HG03139 (cell line): ENCODE results near the gene NNMT.

Source experiments
- ATAC-seq: cut with Tn5 transposase; IDR thresholded peaks from one replicate; pipeline ENCODE4 v1.9.1; 2021; ENCODE audit not compliant: unreplicated experiment

Gene NNMT

GRCh38 chr11:114262681-114263512 lies 33.3 kb upstream of the NNMT start:
- no peak for ATAC-seq

DNA sequence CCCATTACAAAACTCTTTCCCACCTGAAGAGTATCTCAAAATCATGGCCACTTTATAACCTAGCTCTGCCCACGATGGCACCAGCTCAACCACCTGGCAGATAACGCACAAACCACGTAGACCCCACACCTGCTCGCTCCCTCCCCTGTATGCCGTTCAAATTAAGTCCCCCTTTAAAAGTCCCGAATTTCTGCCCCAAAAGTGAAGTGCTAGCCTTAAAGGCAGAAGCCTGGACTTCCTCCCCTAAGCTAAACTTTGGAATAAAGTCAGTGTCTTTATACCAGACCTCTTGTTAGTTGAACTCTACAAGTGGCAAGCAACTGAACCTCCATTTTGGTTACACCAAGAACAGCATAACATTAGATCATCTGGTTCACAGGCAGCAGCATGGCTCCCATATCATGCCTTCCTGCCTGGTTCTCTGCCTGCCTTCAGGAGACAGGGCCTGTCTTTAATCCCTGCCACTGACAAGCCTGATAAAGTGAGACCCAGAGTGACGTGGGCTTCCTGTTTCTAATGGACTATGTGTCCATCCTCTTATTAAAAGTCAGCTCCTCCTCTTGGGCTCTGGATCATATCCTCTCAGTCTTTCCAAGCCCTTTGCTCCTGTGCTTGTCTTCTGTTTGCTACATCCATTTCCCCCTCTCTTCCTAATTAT lies 32.6 kb upstream of the NNMT start:
- no peak for ATAC-seq

DNA sequence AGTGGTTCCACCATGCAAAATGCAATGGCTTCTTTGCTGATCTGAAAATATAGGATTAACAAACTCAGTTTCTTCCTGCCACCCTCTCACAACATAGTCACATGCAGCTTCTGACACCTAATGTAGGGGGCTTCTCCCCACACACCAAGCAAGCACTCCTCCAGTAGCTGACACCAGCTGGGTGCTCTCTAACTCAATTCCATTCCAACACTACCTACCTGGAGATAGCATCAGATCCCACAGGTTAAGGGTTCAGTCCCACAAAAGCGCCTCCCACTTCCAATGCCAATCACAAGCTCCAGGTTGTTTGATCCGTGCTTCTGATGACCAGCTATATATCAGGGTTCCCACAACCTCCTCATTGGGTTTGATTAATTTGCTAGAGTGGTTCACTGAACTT lies 31.8 kb upstream of the NNMT start:
- ATAC-seq, result no peak

- ATAC-seq, result no peak
These were observed 30.9 kb upstream of the NNMT start for GRCh38 chr11:114265122-114265878.

DNA sequence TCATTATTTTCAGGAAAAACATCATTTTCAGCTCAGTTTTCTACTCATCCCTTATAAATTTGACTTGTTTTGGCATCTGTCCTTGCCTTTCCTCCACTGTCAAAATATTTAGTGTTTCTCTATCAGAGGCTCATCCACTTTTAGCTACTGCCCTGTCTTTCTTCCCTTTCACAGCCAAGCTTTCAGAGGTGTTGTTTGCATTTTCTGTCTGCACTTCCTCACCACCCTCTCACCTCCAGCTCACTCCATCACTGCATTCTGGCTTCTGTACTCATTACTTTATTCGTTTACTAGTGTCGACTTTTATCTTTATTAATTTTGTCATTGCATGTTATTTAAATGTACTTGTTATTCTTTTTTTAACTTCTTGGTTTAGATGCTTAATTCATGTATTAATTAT lies 26.7 kb upstream of the NNMT start:
- no peak for ATAC-seq

- no peak for ATAC-seq
These were observed 25.5 kb upstream of the NNMT start for GRCh38 chr11:114270531-114271270.

DNA sequence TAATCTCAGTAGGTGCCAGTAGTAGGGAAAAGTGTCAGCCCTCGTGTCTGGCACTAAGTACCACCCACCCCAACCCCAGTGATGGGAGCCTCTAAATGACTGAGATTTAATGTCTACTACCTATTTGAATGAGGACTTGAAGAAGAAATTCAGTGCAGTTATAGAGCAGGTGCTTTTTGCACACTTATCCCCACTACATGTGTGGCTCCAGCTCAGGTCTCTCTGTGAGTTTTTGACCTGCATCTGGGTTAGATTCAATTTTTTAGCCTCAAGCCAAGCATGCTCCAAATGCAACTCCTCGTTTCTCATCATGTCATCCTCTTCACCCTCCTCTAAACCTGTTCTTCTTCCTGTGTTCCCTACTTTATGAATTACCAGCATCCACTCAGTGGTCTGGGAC lies 24.9 kb upstream of the NNMT start:
- no peak for ATAC-seq

DNA sequence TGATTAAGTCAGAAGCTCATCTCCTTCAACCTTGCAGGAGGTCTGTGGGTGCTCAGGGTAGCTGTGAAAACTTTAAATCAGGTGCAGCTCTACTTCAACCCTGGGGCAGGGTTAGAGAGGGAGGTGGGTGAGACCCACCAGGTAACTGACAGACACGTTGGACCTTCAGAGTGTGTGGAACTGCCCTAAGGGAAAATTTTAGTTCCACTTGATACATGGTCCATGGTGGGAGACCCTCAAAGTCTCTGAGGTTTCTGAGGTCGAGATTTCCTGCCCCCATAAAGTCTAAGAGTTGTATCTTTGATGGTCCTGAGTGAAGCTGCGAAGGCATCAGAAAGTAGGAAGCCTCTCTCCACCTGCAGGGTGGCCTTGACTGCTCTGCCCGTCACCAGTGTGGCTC lies 23.9 kb upstream of the NNMT start:
- ATAC-seq, result no peak

DNA sequence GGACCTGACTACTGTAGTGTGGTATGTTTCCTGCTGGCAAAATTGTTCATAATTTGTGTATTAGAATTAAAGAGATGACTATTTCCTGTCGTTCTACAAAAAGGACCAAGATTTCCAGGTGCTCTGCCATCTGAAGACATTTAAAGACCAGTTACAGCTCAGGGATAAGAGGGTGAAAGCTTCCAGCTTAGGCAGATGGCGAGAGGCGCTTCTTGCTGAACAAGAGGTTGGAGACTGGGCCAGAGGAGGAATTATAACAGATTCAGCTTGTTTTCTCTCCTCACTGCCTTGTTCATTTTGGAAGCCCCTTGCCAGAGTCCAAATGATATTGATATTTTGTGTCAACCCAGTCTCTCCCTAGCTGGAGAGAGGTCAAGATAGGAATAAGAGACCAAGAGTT lies 23.1 kb upstream of the NNMT start:
- ATAC-seq, result no peak

DNA sequence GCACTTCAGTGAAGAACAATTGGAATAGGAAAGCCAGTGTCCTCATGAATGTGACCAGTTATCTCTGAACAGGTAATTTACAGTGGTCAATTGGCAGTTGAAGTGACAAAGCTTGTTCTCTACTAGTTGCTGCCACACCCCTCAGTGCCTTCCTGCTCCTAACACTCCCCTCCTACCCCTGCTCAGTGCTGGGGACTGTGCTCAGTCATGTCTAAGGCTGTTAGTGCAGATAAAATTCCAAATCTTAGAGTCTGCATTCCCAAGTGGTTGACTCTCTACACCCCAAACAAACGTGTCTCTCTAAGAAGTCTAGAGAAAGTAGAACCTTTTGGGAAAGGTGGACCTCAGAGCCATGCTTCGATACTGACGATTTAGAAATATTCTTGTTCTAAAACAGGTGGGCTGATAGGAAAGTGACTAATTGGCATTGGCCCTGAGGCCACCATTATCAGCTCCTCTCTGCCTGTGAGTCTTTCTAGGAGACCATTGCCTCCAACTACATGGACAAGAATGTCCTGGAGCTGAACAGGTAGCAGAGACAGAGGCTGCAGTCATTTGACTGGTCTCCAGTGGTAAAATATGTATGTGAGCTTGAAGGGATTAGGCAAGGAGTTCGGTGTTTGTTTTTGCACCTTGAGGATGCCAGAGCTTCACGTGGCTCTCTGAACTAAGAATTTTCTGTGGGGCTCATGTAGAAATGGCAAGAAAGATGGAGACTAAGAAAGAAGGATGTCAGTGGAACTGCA lies 22.1 kb upstream of the NNMT start:
- ATAC-seq, result no peak

- ATAC-seq, result no peak
These were observed 21.6 kb upstream of the NNMT start for GRCh38 chr11:114274637-114275036.

DNA sequence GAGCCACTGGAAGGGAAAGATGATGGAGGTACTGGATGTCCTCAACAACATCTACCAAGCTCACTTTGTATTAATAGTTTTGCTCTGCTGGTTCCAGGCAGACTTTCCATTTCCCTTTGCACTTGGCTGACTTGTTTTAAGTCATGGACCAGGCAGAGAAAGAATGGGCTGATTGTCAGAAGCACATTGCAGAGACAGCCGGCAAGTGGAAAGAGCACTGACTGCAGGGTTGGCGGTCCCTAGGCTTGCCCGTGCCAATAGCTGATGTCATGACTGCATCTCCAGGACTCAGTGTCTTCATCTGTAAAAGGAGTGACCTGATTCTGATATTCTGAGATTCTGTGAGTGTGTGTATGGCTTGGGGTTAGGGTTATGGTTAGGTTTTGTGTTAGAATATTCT lies 20.9 kb upstream of the NNMT start:
- ATAC-seq, result no peak

DNA sequence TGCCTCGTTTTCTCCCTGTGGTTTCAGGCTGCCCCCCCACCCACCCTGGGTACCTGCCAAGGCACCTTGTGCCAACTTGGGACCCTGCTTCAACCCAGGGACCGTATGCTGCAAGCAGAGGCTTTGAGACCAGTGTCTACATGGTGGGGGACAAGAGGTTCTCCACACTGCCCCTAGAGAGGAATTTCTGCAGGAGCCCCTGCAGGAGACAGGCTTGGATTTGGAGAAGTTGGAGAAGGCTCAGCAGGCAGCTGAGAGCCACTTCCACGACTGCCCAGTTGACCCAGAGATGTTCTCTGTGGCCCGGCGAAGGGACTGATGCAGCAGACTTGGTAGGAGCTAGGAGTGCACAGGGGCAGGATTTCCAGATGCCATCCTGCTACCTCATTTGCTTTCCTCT lies 20.1 kb upstream of the NNMT start:
- no peak for ATAC-seq

- no peak for ATAC-seq
These were observed 18.4 kb upstream of the NNMT start for GRCh38 chr11:114277637-114278341.

DNA sequence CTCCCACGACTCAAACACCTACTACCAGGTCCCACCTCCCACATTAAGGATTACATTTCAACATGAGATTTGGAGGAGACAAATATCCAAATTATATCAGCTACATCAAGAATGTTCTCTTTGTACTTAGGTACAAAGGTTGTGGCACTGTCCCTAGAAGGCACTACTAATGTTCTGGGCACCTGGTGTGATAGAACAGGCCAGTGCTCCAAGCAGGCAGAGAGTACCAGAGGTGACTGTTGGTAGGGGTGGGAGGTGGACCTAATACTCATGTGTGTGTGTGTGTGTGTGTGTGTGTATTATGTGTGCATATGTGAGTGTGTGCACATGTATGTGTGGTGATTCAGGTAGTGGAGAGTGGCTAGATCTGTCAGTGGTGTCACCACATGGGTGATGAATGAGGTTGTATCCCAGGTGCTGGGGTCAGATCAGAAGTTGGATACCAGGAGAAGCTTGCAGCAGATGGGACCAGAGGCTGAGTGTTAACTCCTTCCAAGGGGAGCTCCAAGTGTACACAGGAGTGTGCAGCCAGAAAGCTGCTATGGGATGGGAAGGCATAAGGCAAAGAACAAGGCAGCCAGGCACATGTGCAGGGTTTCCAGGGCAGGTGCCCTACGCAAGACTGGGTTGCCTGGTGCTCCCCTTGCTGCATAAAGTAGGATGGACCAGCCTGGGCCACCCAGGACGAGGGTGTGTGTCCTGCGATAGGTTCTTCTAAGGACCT lies 17.7 kb upstream of the NNMT start:
- ATAC-seq, result no peak

DNA sequence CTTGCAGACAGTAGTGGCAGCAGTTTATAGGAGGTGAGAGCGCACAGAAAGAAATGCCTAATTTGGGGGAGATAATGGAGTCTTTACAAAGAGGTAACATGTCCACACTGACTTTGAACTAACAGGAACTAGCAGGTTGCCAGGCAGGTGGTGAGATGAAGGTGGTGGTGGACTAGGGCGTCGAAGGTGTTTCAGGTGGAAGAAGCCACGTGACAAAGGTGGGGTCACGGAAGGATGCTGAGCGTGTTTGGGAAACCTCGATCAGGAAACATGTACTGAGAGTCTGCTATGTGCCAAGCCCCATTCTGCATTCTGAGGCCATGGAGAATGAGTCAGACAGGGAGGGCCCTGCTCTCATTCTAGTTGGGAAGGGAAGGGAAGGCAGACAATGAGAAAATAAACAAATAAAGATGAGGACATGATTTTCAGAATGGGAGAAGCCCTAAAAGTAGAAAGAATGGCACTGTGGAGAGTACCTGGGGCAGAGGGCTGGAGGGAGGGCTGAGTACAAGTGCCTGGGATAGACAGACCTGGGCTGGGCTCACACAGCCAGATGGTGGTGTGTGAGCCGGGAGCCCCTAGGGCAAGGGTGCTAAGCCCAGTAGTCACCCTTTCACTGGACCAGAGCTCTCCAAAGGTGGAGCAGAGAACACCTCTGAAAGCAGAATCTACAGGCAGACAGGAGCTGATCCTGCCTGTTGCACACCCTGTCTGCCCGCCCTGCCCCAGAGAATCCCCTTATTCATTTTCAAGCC lies 16.2 kb upstream of the NNMT start:
- no peak for ATAC-seq

GRCh38 chr11:114280696-114281095 lies 15.5 kb upstream of the NNMT start:
- ATAC-seq, result no peak

- no peak for ATAC-seq
These were observed 14.7 kb upstream of the NNMT start for GRCh38 chr11:114281388-114281956.
